VCaP (cell line): ENCODE data around the gene RPS6KL1.

ENCODE experiments used
- H3K27ac ChIP-seq: fragments of 450-650 bp; 2 replicates; pipeline ENCODE4 v1.5.1; 2017
- CTCF ChIP-seq: fragments of 450-650 bp; conservative IDR thresholded peaks from 2 replicates; pipeline ENCODE4 v1.5.1; 2017; ENCODE audit warnings: mild to moderate bottlenecking, moderate library complexity

The RPS6KL1 gene

DNA sequence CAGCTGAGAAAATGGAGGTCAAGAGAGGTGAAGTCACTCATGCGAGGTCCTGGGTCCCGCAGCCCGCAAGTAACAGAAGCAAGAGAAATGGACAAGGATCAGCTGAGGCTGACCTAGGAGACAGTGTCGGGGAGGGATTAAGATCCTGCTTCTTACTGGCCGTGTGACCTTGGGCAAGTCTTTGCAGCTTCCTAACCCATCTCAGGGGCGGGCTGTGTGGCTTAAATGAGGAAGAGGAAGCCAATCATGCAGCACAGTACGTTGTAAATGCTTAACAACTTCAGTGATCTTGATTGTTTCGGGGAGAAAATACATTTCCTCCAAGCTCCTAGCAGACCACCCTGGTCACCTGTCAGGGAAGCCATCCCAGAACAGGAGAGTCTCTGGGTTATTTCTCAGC lies 39.4 kb upstream of the RPS6KL1 start:
- no peak overlapping the region for H3K27ac ChIP-seq
- TF ChIP-seq CTCF: no peak

DNA sequence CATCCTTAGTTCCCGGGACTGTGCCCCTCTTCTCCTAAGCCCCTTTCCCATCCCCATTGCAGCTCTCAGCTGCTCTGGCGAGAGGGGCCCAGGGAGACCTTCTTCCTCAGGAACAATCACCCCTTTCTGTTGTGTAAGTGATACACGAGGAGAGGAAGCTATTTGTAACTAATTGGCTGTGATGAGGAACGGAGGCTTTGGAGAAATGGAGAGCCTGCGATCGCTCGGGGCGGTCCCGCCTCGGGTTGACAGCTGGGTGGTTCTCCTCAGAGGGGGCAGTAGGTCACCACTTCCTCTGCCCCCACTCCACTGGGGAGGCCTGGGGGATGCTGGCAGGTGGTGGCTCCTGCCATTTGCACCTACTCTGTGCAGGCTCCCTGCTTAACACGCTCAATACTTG lies 39.0 kb upstream of the RPS6KL1 start:
- no peak for TF ChIP-seq CTCF
- no peak overlapping the region for H3K27ac ChIP-seq

DNA sequence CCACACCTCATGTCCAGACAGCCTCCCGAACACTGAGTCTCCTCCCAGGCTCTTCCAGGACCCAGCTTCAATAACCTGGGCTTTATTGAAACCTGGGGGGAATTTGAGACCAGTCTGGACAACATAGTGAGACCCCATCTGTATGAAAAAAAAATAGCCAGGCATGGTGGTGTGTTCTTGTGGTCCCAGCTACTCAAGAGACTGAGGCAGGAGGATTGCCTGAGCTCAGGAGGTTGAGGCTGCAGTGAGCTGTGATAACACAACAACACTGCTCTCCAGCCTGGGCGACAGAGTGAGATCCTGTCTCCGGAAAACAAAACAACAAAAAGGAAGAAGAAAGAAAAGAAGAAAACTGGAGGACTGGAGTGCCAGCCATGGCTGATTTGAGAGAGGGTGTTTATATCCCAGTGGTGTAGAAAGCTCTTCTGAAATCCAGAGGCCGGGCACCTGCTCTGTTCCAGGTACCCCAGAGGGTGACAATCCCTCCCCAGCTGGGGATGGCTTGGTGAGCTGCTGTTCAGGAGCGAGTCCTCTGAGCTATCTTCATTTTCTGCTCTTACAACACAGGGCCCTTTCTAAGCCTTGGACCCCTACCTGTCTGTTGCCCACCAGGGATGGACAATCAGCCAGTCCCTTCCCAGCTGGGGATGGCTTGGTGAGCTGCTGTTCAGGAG lies 38.3 kb upstream of the RPS6KL1 start:
- TF ChIP-seq CTCF: no peak
- no peak overlapping the region for H3K27ac ChIP-seq

GRCh38 chr14:74960736-74961135 lies 37.7 kb upstream of the RPS6KL1 start:
- TF ChIP-seq CTCF: no peak
- H3K27ac ChIP-seq: no peak overlapping the region

DNA sequence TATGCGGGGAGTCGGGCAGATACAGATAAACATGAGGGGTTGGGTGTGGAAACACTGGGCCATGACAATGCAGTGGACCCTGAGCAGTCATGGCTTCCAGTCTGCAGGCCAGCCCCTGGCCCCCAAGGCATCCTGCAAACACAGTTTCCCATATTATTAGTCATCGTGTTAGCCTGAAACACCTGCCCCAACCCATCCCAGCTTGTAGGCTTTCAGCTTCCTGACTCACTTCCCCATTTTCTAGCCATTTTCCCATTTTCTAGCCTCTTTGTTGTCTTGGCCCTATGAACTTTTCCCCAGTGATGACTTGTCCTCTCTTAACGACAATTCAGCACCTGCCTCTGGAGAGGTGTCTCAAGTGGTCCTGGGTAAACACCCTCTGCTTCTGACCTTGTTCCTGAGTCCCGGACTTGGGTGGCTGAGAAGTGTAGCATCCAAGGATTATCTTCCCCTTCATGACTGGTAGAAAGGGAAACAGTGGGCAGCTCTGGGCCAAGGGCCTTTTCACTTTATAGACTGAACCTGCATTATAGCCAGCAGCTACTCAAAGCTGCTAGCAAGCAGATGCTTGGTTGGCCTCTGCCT lies 36.6 kb upstream of the RPS6KL1 start:
- TF ChIP-seq CTCF: no peak
- H3K27ac ChIP-seq: no peak overlapping the region

- no peak overlapping the region for H3K27ac ChIP-seq
- no peak for TF ChIP-seq CTCF
These were observed 33.4 kb upstream of the RPS6KL1 start for GRCh38 chr14:74956280-74957072.

GRCh38 chr14:74956027-74956279 lies 32.9 kb upstream of the RPS6KL1 start:
- no peak for TF ChIP-seq CTCF
- no peak overlapping the region for H3K27ac ChIP-seq
